ENCODE measurements around the gene POLR3H.
"Not testable (repeated sequence)": the region's sequence is repeated elsewhere in the genome, so short reads cannot be mapped to it uniquely, and the experiment has no call there.

POLR3H gene

DNA sequence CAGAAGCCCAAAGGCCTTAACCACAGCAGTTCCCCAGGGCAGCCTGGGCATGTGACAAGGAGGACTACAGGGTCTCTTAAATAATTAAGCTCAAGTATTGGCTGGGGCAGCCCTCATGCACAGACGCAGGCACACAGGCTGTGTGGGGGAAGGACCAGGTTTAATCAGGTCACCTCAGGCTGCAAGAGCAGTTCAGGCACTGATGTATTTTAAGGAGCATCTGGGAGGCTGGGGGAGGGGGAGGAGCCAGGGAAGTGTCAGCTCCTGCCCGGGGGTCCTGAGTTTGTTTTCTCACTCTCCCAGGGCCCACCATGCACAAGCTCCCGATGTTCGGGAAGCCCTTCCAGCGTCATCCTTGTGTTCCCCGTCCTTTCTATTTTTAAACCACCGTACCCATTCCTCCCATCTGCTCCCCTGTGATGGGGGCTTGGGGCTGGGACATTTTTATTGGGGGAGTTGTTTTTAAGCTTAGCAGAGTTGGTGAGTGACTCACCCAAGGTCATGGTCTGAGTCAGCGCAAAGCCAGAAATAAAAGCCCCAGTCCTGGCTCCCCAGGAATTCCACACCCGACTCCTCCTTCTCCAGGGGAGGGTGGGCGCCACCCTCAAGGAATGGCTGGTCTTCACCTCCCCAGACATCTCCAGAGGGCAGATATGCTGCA, 18.9 kb upstream of the POLR3H start:
- TF ChIP-seq, protein P1, sequence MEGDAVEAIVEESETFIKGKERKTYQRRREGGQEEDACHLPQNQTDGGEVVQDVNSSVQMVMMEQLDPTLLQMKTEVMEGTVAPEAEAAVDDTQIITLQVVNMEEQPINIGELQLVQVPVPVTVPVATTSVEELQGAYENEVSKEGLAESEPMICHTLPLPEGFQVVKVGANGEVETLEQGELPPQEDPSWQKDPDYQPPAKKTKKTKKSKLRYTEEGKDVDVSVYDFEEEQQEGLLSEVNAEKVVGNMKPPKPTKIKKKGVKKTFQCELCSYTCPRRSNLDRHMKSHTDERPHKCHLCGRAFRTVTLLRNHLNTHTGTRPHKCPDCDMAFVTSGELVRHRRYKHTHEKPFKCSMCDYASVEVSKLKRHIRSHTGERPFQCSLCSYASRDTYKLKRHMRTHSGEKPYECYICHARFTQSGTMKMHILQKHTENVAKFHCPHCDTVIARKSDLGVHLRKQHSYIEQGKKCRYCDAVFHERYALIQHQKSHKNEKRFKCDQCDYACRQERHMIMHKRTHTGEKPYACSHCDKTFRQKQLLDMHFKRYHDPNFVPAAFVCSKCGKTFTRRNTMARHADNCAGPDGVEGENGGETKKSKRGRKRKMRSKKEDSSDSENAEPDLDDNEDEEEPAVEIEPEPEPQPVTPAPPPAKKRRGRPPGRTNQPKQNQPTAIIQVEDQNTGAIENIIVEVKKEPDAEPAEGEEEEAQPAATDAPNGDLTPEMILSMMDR (conservative IDR thresholded peaks at IDR 0.05): no peak
- no peak for TF ChIP-seq ZFX (IDR thresholded peaks at IDR 0.05)
- no peak overlapping the region for H3K27ac ChIP-seq

- H3K27ac ChIP-seq: no peak overlapping the region
- TF ChIP-seq, protein P1 (conservative IDR thresholded peaks at IDR 0.05): no peak
- TF ChIP-seq ZFX (IDR thresholded peaks at IDR 0.05): no peak
These were observed 18.2 kb upstream of the POLR3H start for GRCh38 chr22:41562461-41562860.

DNA sequence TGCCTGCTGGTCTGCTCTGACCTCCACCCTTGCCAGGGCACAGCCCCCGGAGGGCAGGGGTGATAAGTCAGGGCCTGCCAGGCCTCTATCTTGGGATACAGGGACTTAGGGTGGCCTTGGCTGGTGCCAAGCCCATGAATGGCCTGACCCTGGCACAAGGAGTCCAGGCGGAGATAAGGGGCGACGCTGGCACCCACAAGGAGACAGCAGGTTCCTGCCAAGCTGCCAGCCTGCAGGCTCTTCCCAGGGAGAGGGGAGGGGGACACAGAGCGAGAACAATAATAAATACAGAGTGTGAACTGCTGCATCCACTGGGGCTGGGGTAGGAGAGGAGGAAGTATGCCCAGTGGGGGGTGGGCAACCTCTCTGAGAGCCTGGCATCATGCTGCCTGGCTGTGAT, 17.5 kb upstream of the POLR3H start:
- TF ChIP-seq, protein P1 (conservative IDR thresholded peaks at IDR 0.05): no peak
- no peak for TF ChIP-seq ZFX (IDR thresholded peaks at IDR 0.05)
- H3K27ac ChIP-seq: no peak overlapping the region

GRCh38 chr22:41561335-41561734, 17.1 kb upstream of the POLR3H start:
- H3K27ac ChIP-seq: no peak overlapping the region
- TF ChIP-seq, protein P1 (conservative IDR thresholded peaks at IDR 0.05): no peak
- no peak for TF ChIP-seq ZFX (IDR thresholded peaks at IDR 0.05)

DNA sequence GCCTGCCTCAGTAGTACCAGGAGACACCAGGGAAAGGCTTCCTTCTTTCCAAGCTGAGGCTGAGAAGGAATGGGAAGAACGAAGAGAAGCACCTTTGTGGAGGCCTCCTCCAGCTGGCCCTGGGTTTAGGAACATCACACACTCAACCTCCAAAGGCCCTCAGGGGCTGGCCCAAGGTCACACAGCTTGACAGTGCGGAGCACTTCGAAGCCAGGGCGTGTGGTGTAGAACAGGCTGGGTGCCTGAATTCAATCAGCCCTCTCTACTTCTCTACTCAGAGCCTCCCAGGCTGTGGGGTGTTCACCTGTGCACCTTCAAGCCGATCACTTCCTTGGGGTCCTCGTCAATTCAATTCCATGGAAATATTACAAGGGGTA, 15.8 kb upstream of the POLR3H start:
- H3K27ac ChIP-seq: no peak overlapping the region
- TF ChIP-seq, protein P1 (conservative IDR thresholded peaks at IDR 0.05): no peak

DNA sequence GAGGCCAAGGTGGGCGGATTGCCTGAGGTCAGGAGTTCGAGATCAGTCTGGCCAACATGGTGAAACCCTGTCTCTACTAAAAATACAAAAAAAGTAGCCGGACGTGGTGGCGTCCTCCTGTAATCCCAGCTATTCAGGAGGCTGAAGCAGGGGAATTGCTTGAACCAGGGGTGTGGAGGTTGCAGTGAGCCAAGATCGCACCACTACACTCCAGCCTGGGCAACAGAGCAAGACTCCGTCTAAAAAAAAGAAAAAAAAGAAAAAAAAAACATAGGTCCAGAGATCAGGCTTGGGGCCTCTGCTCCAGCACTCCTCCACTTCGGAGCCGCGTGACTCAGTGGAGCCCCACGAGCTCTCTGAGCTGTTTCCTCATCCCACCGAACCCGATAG, 14.0 kb upstream of the POLR3H start:
- H3K27ac ChIP-seq: not testable (repeated sequence)

DNA sequence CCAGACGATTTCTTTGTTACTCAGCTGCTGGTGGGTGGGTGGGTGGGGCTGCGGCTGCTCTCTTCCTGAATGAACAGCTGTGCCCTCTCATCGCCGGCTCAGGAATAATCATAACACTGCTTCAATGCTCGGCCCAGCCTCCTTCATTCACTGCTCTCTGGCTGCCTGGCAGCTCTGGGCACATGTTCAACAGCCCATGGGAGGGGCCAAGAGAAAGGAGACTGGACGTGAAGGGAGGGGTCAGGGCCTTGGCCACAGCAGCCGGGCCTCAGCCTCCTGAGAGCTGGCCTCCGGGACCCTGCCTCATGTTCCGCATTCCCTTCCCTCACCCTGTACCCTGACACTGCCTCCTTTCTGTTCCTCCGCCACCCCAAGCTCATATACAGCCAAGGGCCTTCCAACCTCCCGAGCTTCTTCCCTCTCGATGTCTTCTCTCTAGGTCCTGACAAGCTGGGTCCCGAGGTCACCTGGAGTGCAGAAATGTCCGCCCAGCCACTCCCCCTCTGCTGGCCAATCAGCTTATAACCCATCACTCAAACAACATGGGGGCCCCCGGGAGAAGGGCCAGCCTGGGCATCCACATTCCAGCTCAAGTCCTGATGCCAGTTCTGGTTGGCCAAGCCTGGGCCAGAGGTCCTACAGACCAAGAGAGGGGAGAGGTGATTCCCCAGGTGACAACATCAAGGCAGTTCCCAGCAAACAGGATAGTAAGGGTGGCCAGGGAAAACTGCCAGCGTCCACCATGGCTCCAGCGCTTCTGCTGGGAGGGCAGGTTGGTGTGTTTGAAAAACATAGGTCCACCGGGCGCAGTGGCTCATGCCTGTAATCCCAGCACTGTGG, 13.4 kb upstream of the POLR3H start:
- no peak overlapping the region for H3K27ac ChIP-seq
- TF ChIP-seq, protein P1 (conservative IDR thresholded peaks at IDR 0.05): no peak
- TF ChIP-seq ZFX (IDR thresholded peaks at IDR 0.05): no peak

All from C4-2B (cell line).